GOT3 (cell line): Measurements from ENCODE around the gene PDE10A.
"Not testable (repeated sequence)": the region's sequence is repeated elsewhere in the genome, so short reads cannot be mapped to it uniquely, and the experiment has no call there.

Experiments used
- DNase-seq: peaks from one replicate; lab custom pipeline; 2025; ENCODE audit warnings: mixed read lengths; lab: John Stamatoyannopoulos, UW

The PDE10A gene

DNA sequence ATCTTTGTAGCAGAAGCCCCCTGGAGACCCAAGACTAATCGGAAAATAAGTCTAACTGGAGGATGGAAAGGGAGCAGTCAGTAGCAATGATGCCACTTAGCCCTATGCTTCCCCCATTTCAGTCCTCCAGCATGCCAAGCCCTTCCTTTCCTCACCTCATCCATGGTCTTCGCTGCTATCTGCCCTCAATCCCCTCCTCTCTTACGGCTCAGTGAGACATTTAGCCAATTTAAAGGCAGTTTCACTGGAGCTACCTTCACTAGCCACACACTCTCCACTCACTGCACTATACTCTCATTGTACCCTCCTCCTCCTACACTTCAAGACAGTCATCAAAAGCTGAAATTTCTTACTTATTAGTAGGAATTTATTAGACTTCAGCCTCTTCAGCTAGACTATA, 111.2 kb downstream of the PDE10A start:
- no peak for DNase-seq

DNA sequence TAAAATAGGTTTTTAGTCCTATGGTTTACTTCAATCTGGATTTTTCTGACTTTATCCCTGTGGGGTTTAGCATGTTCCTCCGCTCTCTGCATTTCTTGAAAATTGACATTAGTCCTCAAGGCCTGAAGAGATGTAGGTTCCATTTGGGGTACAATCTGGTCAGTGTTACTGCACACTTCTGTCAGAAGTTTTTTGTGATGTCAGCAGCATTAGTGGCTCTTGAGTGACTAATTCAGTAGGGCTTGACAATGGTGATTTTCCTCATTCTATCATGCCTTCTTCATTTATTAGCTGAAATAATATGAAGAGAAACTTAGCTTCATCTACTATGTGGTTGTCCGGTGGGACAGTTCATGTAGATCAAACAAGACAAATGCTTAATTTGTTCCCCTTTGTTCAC, 114.6 kb downstream of the PDE10A start:
- DNase-seq, result no peak

DNA sequence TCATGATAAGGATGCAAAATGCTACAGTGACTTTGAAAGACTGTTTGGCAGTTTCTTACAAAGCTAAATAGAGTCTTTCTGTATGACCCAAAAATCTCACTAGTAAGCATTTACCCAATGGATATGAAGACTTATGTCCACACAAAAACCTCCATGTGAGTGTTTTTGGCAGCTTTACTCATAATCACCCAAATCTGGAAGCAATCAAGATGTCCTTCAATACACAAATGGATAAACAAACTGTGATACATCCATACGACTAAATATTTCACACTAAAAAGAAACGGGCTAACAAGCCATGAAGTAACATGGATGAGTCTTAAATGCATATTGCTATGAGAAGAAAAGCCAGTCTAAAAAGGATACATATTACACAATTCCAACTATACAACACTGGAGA, 117.2 kb downstream of the PDE10A start:
- DNase-seq, result no peak

DNA sequence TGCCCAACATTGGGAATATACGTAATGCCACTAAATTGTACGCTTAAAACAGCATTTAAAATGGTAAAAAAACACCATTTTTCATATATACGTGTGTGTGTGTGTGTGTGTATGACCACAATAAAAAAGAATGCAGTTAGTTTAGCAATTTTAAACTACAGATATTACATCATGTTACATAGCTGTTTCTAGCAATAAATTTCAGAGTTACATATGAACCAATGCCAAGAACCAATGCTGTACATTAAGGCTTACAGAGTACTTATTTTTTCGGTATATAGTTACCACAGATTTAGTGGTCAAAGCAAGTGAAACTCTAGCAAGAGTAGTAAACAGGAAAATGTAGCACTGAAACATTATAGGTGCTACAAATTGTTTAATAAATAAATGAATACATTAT, 119.3 kb downstream of the PDE10A start:
- no peak for DNase-seq

DNA sequence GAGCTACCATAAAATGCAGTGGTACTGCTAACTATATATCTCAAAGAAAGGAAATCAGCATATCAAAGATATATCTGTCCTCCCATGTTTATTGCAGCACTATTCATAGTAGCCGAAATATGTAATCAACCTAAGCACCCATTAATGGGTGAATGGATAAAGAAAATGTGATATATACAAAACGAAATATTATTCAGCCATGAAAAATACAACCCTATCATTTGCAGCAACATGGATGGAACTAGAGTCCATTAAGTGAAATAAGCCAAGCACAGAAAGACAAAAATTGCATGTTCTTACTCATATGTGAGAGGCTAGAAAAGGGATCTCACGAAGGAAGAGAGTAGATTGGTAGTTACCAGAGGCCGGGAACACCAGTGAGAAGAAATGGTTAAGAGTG, 126.1 kb downstream of the PDE10A start:
- no peak for DNase-seq

DNA sequence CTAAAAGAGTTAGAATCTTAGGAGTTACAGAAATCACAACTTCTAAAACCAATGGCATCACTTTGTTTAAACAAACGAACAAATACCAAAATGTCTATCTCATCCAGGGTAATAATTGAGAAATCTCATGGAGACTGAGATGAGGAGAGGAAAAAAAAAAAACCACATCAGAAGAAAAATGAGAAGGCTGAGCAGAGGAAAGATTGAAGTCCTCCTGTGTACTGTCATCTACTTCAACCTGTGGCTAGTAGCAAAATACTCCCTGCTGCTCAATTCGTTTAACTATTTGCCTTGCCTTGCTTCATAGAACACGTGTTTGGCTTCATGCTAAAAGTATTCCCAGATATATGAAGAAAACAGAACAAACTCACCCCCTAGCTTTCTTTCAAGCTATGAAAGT, 143.7 kb downstream of the PDE10A start:
- DNase-seq, result no peak

DNA sequence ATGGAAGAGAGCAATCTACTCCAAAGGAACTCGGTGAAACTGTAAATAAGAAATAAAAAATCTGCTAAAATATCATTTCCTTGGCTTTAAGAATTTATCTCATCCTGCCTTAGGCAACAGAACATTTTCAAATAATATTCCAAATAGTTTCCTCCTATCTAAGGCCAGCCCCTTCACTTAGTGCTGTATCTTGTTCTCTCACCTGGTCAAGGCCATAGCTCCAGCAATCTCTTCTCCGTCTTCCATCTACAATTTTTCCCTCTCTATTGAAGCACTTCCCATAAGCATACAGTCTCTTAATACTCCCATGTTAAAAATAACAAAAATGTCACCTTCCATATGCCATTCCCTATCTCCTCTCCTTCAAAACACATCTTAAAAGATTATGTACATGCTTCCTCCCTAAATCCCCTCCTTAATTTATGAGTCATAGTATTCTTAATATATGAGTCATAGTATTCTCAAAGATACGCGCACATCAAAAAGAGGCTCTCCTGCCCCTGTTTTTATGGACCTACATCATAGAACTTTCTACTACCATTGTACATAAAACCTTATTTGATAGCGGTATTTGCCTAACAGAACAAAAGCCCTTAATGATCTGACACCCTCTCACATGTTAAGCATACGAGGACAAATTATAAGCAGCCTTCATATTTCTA, 146.9 kb downstream of the PDE10A start:
- DNase-seq, result no peak

DNA sequence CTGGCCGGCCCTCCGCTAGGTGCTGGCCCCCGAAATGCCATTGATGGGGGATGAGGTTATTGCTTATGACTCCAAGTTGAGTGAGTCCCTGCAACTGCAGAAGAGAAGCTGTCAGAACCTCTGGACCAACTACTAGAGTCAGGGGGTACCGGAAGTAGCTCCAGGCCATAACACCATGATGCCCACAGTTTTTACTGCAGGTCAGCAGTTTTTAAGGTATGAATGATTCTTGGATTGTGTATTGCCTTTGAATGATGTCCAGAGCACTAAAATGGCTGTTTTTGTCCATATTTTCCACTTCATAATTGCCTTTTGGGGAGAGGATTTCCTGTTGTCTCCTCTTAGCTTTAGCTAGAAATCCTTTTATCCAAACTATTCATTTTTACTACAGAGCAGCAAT, 148.4 kb downstream of the PDE10A start:
- no peak for DNase-seq

DNA sequence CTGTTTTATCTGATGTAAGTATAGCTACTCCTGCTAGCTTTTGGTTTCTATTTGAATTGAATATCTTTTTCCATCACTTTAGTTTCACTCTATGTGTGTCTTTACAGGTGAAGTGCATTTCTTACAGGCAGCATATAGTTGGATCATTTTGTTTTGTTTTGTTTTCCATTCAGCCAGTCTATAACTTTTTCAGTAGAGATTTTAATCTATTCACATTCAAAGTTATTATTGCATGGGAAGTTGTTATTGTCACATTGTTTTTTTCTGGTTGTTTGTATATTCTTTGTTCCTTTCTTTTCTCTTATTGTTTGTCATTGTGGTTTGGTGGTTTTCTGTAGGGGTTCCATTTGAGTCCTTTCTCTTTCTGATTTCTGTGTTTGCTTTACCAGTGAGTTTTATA, 151.2 kb downstream of the PDE10A start:
- DNase-seq, result no peak

DNA sequence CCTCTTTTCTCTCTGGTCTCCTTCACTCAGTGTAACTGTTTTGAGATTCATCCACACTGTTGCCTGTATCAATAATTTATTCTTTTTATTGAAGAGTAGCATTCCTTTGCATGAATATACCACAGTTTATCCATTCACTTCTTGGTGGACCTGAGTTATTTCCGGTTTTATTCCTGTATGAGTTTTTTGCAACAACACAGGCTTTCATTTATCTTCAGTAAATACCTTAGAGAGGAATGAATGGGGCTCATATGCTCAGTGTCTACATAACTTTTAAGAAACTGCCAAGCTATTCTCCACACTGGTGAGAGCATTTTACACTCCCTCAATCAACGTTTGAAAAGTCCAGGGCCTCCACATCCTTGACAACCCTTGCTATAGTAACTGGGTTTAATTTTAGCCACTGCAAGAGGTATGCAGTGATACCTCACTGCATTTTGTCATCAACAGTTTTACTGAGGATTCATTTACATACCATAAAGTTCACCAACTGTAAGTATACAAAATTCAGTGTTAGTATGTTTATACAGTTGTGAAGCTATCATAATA, 154.6 kb downstream of the PDE10A start:
- DNase-seq, result no peak

DNA sequence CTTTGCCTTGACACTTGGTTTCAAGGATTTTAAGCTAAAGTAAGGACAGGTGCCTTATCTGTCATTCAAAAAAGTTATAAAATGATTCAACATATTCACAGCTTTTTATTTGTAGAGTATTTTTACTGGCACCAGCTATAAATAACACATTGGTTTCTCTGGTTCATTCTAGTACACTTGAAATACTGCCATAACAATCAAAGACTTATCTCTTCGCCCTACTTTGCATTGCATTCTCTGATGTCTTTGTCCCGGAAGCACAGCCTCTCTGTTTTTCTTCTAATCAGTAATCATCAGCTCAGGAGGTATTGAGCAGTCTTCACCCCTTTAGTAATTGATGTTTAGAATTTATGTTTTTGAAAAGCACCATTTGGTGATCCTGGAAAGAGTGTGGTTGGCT, 156.4 kb downstream of the PDE10A start:
- no peak for DNase-seq

DNA sequence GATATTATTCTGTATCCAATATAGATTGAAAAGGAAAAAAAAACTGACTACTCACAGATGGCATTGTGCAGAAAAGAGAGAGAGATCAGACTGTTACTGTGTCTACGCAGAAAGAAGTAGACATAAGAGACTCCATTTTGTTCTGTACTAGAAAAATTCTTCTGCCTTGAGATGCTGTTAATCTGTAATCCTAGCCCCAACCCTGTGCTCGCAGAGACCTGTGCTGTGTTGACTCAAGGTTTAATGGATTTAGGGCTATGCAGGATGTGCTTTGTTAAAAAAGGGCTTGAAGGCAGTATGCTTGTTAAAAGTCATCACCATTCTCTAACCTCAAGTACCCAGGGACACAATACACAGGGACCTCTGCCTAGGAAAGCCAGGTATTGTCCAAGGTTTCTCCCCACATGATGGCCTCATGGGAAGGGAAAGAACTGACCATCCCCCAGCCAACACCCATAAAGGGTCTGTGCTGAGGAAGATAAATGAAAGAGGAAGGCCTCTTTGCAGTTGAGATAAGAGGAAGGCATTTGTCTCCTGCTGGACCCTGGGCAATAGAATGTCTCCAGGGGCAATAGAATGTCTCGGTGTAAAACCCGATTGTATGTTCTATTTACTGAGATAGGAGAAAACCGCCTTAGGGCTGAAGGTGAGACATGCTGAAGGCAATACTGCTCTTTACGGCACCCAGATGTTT, 162.7 kb downstream of the PDE10A start:
- DNase-seq, result not testable (repeated sequence)

DNA sequence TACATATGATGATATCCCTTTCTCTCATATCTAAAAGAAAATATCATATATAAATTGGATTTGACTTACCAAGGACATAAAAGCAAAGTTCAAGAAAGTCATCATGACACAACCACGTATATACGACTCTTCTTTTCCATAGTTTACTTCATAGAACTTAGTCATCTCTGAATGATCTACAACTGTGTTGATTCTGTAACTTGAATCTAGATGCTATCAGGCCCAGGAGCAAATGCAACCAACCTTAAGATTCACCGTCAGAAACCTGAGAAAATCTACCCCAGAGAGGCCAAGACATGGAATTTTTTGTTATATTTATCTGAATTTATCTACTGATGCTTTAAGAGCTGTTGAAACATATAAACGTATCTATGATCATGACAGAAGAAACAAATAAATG, 165.6 kb downstream of the PDE10A start:
- no peak for DNase-seq

DNA sequence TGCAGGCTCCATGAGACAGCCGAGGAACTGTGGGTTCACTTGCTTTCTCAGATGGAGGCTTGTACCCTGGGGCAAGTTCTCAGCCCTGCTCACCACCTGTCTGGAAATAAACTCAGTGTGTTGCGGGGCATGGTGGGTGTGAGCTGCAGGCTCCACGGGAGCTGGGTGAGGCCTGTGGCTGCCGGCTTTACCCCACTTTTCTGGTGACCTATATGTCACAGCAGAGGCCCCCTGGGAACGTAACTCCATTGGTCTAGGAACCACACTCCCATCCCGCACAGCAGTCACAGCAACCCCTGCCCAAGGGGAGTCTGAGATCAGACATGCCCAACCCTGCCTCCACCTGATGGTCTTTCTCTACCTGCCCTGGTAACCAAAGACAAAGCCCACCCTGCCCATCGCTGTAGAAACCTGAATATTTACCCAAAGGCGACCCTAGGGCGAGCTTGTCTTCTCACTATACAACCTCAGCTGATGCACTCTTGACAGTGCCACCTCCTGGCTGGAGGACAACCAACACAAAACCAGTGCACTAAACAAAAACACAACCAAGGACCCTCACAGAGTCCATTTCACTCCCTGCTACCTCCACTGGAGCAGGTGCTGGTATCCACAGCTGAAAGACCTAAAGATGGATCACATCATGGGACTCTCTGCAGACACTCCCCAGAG, 174.3 kb downstream of the PDE10A start:
- no peak for DNase-seq

DNA sequence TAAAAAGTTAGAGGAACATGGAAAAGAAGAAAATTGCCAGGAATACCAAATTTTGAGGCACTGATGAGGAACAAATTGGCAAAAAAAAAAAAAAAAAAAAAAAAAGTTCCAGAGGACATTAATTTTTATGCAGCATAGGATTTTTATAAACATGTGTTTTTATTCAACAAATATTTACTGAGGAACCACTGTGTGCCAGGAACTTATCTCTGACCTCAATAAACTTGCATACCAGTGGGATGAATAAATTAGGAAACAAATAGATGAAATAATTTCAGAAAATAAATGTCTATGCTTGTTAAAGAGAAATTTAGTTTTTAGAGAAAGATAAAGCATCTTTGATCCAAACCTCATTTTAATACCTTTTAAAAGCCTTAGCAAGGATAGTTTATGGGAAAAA, 175.1 kb downstream of the PDE10A start:
- DNase-seq, result no peak

DNA sequence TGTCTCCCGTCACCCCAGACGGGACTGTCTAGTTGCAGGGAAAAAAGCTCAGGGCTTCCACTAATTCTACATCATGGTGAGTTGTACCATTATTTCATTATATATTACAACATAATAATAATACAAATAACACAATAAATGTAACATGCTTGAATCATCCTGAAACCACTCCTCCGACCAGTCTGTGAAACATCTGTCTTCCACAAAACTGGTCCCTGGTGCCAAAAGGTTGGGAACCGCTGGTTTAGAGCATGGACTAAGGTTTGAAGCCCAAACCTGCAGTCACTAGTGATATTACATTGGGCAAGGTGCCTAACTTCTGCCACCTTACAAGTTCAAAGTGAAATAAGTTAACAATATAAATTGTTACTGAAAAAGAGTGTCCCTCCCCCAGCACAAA, 175.7 kb downstream of the PDE10A start:
- DNase-seq, result no peak

DNA sequence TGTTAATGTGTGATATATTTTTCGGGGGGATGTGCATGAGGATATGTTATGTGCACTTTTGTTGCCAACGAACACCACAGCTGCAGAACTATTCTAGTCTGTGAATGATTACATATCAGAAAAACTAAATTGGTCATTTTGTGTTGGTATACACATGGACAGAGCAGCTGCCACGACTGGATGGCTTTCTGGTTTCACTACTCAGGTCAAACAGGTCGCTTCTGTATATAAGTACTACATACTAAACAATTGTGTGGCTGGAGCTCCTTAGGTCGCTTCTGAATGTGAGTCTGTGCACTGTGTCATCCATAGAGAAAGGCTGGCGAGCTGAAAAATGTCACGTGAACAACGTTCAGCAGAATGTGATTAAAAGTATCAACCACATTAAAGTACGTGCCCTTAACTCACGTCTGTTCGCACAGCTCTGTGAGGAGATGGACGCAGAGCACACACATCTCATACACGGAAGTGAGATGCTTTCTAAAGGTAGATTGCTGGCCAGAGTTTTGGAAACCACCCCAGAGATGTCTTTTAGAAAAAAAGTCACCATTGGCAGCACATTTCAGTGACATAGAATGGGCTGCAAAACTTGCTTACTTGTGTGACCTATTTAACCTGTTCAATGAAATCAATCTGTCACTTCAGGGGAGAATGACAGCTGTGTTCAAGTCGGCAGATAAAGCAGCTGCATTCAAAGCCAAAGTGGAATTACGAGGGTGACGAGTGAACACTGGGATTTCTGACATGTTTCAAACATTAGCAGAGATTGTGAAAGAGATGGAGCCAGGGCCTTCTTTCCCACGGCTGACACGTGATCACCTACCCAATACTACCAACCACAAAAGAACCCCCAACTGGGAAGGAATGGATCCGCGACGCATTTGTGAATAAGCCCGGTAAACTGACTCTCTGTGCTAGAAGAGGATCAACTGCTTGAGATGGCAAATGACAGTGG, 176.6 kb downstream of the PDE10A start:
- no peak for DNase-seq

DNA sequence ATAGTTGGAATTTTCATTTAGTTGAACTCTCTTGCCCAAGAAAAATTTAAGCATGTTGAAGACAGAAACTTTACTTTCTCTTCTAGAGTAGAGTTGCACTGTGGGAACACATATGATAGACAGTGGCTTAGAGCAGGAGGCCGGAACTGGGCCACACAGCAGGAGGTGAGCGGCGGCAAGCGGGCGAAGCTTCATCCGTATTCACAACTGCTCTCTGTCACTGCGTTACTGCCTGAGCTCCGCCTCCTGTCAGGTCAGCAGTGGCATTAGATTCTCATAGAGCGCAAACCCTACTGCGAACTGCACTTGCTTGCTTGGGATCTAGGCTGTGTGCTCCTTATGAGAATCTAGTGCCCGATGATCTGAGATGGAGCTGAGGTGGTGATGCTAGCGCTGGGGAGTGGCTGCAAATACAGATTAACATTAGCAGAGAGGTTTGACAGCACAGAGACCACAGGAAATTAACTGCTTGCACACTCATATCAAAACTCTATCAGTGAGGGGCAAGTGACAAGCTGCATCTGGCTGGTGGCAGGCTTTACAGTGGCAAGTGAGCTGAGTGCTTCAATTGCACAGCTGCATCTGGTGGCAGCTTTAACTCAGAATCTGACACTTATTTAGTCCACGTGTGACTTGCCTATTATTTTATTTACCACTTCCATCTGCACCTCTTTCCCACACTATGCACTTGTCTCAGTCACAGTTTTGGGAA, 178.7 kb downstream of the PDE10A start:
- no peak for DNase-seq

DNA sequence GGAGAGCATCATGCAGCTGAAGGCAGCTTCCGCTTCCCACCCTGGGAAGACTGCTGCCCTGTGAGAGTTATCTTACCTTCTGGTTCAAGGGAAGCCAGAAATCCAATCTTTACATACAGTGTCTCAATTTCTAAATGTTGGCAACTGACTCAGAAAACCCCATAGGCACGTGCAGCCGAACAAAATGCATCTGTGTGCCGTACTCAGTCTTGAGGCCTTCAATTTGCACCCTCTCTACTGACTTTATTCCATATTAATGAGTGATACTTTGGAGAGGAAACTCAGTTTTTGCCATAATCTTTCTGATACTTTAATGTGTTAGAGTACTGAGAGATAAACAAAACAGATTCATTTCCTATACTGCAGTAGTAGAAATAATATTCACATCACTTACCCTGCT, 181.1 kb downstream of the PDE10A start:
- no peak for DNase-seq

DNA sequence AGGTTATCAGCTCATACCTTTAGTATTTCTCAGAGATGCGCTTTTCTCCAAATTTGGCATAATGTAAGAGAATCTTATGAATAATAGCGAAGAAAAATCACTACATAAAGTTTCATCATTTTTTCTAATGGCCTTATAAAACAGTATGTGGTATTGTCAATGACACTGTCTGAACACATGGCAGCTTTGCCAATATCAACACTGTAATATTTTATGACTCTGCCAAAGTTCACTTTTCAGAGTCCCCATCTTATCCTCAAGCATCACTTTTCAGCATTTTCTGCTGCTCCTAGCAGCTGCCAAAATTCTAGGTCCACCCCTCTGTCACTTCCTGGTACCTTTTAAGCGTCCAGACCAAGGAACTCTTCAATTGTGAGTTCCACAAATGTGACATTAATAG, 182.1 kb downstream of the PDE10A start:
- DNase-seq, result no peak

DNA sequence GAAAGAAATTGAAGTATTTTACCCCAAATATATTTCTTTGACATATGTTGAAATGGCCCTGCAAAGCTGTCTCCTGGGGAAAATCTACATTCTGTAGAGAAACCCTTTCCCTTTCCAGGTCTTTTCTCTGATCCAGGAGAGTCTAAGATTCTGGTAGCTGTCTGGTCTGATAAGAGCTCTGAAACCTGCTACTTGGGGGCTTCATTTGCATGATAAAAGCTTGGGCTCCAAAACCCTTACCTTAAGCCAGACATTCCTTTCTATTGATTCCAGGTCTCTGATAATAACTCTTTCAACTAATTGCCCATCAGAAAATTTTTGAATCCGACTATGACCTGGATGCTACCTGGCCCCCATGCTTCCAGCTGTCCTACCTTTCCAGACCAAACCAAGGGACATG, 184.5 kb downstream of the PDE10A start:
- DNase-seq, result no peak
